GM18867 (cell line): ENCODE data around the gene DHRSX.

Source experiments
- ATAC-seq: cut with Tn5 transposase; IDR thresholded peaks from one replicate; pipeline ENCODE4 v1.9.1; 2021; ENCODE audit warnings: mild to moderate bottlenecking, moderate library complexity; ENCODE audit not compliant: unreplicated experiment

The DHRSX gene

DNA sequence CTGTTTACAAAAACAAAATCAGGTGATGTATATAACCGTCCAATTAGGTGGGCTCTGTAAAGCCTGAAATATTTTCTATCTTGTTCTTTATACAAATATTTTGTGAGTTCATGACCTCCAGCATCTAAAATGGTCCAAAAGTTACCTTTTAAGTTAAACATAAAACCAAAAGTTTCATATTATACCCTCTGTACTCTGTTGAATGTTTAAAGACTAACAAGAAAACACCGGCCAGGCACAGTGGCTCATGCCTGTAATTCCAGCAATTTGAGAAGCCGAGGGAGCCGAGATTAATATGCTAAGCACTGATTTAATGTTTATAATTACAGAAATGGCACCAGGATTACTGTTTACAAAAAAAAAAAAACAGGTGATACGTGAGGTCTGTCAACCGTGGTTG, 328.4 kb downstream of the DHRSX start:
- no peak for ATAC-seq
